NCI-H69 (cell line): ENCODE measurements around the gene OVOL1.
"Not testable (repeated sequence)": the region's sequence is repeated elsewhere in the genome, so short reads cannot be mapped to it uniquely, and the experiment has no call there.

Experiments used
- DNase-seq: peaks from one replicate; lab custom pipeline; 2025; lab: John Stamatoyannopoulos, UW

Gene OVOL1

DNA sequence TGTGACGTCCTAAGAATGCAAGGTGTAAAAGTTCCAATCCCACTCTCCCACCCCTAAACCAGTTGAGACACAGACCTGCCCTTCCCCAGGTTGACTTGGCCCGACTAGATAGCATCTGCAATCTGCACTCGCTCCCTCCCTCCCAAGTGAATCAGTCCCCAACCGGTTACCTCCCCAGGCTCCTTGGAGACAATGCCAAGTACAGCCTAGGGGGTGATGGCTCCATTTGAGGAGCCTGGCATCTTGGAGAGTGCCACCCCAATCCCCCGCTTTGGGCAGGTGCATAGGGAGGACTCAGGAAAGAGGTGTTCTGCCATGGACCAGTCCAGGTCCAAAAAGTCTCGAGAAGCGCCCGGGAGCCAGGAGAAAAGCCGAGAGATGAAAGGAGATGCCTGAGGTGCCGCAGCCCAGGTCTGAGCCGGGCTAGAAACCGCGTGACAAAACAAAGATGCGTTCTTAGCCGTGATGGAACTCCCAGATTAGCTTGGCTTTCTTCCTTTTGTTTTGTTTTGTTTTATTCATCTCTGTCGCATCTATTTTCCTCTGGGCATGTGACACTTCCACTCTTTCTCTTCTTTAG lies 28.2 kb downstream of the OVOL1 start:
- DNase-seq: no peak

DNA sequence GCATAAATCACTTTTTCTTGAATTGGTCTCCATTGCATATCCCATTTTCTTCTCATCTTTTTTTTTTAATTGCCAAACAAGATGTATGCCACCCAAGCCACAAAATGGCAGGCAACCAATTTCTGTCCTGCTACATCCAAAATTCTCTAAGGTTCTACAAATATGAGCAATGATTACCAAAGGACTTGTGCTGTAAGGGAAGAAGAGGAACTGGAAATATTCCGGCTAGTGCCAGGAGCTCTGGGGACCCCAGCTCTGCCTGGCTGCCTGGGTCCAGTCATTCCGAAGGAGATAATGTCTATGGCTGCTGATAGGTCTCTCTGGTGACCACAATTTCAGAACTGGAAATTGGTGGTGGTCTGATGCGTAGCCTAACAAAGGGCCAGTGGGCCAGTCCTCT lies 29.8 kb downstream of the OVOL1 start:
- DNase-seq: no peak

DNA sequence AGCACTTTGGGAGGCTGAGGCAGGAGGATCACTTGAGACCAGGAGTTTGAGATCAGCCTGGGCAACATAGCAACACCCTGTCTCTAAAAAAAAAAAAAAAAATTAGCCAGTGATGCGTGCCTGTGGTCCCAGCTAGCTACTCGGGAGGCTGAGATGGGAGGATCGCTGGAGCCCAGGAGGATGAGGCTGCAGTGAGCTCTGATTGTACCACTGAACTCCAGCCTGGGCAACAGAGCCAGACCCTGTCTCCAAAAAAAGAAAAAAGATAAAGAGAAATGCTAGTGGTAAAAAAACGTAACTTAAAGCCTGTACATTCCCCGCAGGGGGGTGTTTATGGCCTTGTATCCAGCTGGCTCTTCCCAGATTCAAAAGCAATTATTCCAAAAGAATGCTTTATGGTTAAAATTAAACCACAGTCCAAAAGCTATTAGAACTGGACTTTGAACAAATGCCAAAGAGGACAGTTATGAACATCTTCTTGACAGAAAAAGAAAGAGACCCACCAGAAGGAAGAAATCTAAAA lies 30.5 kb downstream of the OVOL1 start:
- DNase-seq: peak; percentile 31

DNA sequence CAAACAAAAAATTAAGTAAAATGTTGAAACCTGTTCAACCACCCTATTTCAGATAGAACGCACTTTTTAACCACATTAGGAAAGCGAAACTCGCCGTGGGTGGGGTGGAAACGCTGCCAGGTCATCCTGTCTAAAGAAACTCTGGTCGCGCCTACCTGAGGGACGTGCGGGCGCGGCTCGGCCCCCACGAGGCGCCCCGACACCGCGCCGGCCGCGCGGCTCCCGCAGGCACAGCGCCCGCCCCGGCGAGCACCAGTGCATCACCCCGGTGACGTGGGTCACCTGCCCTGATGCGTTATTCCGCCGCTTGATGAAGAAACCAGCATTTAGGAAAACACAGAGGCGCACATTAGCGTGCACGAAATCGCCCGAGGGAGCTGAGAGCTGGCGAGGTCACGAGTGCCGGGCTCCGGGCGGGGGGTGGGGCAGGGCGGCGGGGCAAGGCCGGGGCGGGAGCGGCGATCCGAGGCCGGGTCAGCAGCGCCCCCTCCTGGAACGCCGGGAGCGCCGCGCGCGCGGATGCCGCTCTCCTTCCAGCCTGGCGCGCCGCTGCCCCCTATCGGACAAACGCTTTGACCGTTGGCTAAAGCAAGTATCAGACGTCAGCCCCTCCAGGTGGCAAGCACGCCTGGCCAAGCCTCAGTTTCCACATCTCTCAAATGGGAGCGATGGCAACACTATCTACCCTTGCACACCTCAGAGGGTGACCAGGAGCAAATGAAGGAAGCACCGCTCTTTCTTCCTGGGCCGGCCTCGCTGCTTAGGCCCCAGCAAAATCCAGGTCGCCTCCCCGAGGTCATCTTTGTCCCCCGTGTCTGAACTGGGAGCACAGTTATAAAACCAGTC lies 31.2 kb downstream of the OVOL1 start:
- peak; percentile 92 for DNase-seq

DNA sequence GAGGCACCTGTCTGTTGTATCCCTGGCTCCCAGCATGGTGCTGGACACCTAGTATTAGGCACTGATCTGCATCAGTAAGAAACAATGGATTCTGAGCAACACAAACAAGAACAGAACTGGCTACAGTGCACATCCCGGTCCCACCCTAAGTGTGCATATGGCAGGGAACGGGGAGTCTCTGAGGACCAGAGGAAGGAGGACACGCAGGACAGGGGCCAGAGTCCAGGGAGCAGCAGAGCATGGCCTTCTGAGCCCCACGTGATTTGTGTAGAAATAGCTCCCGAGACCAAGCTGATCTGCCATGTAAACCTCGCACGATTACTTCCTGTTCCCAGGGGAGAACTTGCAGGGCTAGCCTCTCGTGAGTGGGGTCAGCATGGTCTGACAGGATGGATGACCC lies 34.2 kb downstream of the OVOL1 start:
- peak; percentile 95 for DNase-seq

DNA sequence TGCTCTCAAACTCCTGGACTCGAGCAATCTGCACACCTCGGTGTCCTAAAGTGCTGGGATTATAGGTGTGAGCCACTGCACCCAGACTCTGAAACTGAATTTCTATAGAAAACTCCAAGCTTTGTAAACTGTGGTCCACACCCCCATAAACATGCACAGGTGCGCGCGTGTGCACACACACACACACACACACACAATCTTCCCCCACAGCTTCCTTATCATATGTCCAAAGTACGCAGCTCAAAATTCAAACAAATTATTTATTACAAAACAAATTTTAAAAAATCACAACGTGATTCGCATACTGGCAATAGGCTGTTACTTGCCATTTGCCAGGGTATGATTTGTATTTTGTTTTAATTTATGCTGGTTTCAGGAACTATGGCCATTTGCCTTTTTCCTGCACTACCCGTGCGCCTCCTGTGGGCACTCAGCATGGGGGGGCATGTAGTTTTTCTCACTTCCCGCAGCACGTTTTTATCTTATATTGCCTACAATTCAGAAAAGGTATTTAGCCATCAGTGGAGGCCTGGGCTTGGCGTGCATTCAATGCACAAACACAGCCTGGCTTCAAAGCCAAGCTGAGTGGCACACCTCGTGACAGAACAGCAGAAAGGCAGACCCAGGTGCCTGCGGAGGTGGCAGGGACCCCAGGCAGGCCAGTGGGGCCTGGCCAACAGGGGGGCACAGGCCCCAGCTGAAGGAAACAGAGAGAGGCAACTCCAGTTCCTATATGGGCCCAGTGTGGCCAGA lies 36.1 kb downstream of the OVOL1 start:
- DNase-seq: peak; percentile 15

DNA sequence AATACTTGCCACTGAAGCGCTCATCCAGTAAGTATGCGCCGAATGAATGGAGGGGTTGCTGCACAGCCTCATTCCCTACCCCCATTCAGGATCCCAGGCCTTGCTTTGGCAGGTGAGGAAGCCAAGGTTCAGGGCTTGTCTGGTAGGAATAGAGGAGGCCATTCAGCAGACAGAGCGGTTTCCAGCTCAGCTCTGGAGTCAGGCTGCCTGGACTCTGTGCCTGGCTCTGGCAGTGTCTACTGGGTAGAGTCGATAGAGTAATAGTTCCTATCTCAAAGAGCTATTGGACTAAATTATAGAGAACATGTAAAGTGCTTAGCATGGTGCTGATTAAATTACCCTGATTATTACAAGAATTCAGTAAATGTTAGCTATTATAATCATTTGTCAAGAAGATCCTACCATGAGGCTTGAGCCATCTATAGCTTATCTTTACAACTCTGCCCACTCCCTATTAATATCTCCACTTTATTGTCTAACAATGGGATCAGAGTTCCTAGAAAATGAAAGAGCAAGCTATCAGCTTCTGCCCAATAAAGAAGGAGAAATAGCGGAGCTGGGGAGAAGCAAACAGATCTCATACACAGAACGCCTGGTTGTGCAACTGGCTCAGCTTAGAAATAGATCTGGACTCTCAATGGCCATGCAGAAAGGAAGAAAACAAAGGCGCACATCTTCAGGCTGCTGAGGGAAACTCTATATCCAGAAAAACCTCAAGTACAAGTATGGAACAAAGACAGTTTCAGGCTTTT lies 40.3 kb downstream of the OVOL1 start:
- DNase-seq: no peak

DNA sequence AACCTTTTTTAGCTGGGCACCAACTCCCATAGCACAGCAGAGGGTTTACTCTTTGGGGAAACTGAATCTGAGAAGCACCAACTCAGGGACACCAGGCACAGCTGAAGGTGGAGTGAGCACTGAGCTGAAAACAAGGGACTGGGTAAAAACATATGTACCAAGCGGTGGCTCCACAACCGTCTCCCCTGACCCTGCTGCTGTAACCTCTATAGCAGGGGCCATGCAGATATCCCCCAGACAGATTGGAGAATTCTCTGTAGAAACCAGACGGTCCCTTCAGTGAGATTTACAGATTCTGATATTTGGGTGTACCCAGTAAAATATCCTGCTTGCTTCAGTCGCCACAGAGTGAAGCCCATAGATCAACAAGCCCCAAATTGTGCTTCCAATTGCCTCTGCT lies 42.6 kb downstream of the OVOL1 start:
- DNase-seq: no peak

DNA sequence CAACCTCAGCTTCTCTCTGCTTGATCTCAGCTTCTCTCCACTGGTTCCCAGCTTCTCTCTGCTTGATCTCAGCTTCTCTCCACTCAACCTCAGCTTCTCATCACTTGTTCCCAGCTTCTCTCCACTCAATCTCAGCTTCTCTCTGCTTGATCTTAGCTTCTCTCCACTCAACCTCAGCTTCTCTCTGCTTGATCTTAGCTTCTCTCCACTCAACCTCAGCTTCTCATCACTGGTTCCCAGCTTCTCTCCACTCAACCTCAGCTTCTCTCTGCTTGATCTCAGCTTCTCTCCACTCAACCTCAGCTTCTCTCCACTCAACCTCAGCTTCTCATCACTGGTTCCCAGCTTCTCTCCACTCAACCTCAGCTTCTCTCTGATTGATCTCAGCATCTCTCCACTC lies 45.4 kb downstream of the OVOL1 start:
- DNase-seq: not testable (repeated sequence)

DNA sequence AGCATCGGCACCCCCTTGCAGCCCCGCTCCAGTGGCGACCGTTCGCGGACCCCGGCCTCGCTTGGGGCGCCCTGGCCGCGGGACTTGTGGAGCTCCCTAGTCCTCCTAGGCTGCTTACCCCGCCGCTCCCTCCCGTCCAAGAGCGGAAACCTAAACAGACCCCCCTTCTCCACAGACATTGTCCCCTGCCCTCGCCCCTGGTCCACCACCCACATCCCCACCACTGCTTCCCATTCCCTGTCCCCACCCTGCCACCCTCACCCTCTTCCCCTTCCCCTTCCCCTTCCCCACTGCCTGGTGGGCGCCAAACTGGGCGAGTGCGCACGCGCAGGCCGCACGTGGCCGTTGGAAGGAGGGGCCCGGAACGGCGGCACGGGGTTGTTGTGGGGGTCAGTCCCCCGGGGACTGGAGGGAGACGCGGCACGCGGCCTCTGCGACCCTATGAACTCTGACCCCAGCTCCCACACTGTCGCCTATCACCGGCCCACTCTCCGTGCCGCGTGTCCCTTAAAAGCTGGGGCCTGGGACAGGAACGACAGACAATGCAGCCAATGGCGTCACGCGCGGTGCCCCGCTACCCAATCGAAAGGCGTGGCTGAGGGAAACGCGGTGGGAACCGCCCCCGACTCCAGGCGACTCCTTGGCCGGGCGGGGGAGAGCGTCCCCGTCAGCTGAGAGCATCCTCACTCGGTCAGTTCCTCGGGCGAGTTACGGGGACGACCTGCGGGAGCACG lies 46.6 kb downstream of the OVOL1 start, which contains the start of gene SNX32:
SNX32 (plus strand) TSS at position 667 of the 734 bp plus-strand sequence. CDS start 103 bp downstream, outside the sequence.
- DNase-seq: peak; percentile 97

DNA sequence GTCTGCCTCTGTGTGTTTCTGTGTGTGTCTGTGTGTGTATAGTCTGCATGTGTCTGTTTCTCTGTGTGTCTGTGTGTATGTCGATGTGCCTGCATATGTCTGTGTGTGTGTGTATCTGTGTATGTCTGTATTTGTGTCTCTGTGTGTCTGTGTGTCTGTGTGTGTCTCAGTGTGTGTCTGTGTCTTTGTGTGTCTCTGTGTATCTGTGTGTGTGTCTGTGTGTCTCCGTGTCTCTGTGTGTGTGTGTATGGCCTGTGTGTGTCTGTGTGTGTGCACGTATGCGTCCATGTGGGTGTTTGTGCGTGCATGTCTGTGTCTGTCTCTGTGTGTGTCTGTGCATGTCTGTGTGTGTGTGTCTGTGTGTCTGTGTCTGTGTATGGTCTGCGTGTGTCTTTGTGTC lies 47.3 kb downstream of the OVOL1 start:
- no peak for DNase-seq

DNA sequence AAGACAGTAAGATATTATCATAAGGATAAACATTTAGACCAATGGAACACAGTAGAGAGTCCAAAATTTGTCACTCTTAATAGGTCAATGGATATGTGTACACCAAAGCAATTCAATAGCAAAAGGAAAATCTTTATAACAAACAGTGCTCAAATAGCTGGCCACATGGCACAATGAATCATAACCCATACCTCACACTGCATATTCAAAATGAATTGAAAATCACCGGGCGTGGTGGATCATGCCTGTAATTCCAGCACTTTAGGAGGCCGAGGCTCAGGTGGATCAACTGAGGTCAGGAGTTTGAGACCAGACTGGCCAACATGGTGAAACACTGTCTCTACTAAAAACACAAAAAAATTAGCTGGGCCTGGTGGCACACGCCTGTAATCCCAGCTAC lies 55.3 kb downstream of the OVOL1 start:
- no peak for DNase-seq

DNA sequence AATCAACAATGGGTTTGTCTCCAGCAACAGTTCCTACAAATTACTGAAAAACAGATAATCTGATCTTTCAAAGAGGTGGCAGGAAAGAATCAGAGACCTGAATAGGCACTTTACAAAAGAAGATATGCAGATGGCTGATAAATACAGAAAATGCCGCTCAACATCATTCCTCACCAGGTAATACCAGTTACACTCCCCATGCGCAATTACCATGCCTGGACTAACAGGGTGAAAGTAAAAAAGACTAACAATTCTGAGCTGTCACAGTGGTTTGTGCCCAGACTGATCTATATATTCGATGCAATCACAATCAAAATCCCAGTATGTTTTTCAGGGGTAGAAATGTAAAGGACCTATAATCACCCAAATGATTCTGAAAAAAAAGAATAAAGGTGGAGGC lies 56.9 kb downstream of the OVOL1 start:
- DNase-seq: no peak

DNA sequence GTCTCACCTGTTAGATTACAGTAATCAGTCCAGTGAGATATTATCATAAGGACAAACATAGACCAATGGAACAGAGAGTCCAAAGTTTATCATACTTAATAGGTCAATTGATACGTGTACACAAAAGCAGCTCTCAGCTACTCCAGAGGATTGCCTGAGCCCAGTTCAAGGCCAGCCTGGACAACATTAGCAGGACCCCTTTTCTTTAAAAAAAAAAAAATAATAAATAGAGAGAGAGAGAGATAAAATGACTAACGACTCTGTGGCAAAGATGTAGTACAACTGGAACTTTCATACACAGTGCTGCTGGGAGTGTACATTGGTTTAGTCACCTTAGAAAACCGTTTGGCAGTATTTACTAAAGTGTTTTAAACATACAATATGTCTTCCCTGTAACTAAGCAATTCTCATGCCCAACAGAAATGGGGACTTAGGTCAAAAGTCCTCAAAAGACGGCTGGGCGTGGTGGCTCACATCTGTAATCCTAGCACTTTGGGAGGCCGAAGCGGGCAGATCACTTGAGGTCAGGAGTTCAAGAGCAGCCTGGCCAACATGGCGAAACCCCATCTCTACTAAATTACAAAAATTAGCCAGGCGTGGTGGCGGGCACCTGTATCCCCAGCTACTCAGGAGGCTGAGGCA lies 57.5 kb downstream of the OVOL1 start:
- no peak for DNase-seq
